Mononuclear cell (primary cell): Measurements from ENCODE around the gene ADGRF5. TPM values are rescaled to one million over a fixed set of nuclear protein-coding genes. Genes with fewer than 3 reads are reported as not detected.
"Not testable (repeated sequence)": the region's sequence is repeated elsewhere in the genome, so short reads cannot be mapped to it uniquely, and the experiment has no call there.

Experiments
- H3K27me3 ChIP-seq: 2 replicates; pipeline ENCODE4 v1.6.0; 2011; ENCODE audit warnings: low read length, control low read depth; ENCODE audit not compliant: insufficient read depth
- H3K4me1 ChIP-seq: 2 replicates; pipeline ENCODE4 v1.5.1; 2011; ENCODE audit warnings: mild to moderate bottlenecking, low read length, control low read depth; ENCODE audit not compliant: insufficient read depth
- H3K4me3 ChIP-seq: 2 replicates; pipeline ENCODE4 v1.5.1; 2011; ENCODE audit warnings: mild to moderate bottlenecking, low read length, moderate library complexity
- H3K9me3 ChIP-seq: 2 replicates; pipeline ENCODE4 v1.5.1; 2011; ENCODE audit warnings: low read depth, mild to moderate bottlenecking, control low read depth, low read length
- total RNA-seq: library from RNA; depleted of rRNA; stranded (reverse); fragments of >200 nt; gene quantifications from one replicate; pipeline ENCODE4 v1.2.3, GENCODE V29; 2012

ADGRF5 gene
- total RNA-seq, 1 donor = not detected

DNA sequence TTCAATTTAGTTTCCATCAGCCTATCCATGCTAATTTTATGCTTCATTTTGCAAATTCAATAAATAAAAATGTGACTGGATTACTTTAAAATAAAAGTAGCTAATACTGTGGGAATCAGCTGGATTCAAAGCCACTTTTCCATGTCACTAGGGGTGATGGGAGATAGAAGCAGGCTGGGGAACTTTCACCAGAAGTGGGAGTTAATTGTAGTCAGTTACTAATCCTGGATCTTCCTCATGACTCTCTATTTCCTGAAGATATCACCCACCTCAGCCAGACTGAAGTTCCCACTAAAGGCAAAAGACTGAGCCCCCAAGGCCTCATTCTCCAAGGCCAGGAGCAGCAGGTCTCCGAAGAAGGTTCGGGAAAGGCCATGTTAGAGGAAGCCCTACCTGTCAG, 86.7 kb downstream of the ADGRF5 start:
- H3K27me3 ChIP-seq, H3K9me3 ChIP-seq, H3K4me1 ChIP-seq, H3K4me3 ChIP-seq: not testable (repeated sequence)

DNA sequence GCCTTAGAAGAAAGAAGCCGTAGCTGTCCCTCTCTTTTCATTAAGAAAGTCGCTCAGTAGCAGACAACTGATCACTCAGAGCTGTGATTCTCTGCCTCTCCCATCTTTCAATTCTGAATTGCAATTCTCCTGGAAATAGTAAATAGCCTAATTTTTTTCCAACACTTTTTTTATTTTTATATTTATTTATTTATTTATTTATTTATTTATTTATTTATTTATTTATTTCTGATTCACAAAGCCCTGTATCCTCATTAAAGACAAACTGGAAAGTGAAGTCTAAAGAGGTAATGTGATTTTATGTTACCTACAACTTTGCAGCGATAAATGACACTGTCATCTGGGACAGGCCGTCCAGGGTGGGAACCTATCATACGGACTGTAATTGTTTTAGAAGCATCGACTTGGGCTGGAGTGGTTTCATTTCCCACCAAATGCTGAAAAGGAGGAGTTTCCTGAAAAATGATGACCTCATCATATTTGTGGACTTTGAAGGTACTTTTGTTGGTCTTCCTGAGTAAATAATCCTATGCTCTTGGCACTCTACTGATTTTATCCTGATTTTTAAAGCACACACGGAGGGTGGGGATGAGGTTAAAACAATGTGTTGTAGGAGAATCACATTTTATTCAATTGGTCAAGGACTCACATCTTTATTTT, 87.4 kb downstream of the ADGRF5 start:
- not testable (repeated sequence) for H3K27me3 ChIP-seq, H3K9me3 ChIP-seq, H3K4me3 ChIP-seq, H3K4me1 ChIP-seq

DNA sequence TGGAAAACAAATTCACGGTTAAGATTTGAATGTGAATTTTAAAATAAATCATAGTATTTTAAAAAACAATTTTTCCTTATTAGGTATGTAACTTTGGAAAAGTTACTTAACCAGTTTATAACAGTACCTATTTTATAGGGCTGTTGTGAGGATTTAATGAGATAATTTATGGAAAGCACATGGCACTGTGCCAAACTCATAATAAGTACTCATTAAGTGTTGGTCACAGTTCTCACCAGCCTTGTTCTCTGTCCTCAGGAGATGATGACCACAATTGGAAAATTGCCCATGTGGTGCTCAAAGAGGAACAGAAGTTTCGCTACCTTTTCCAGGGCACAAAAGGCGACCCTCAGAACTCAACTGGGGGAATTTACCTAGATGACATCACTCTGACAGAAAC, 88.9 kb downstream of the ADGRF5 start:
- H3K27me3 ChIP-seq = no peaks in the 10 kb centered on the region
- H3K9me3 ChIP-seq = no peaks in the 10 kb centered on the region
- no peak overlapping the region for H3K4me3 ChIP-seq
- H3K4me1 ChIP-seq = no peaks in the 10 kb centered on the region

DNA sequence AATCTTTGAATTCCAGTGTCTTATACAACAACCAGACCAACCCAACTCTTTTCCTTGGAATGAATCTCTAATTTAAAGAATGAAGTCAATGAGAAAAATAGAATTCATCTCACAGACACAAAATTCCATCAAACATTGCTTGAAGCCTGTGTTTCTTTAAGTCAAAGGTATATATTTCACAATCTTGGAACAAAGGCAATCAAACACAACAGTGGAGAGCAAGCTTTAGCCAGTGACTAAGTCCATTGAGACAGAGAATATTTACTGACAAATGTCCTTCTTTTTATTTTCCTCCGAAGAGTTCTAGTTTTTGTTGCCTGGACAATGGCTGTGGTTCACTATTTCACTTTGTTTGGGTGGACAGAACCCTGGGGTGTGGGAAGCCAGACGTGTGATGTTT, 92.8 kb downstream of the ADGRF5 start:
- H3K4me1 ChIP-seq = no peaks in the 10 kb centered on the region

DNA sequence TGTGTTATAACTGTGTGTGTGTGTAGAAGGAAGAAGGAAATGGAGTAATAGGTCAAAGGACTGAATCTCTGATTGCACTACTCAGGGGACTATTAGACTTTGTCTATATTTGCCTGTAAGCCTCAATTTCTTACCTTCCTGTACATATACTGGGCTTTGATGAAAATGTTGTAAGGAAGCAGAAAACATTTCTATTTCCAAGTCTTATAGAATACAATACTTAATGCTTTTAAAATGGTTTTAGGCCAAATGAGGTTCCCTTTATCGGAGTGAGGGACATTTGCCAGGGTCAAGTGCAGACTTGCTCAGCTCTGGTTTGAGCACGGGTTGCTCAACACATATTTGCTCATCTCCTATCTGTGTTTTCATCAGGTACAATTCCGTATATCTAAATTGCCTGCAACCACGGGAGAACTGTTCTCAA, 100.3 kb downstream of the ADGRF5 start:
- H3K4me3 ChIP-seq = no peak overlapping the region
- H3K4me1 ChIP-seq = no peaks in the 10 kb centered on the region
- no peaks in the 10 kb centered on the region for H3K27me3 ChIP-seq
- H3K9me3 ChIP-seq = no peaks in the 10 kb centered on the region

More for the DNA sequence above, 92.8 kb downstream of the ADGRF5 start:
- Histone ChIP-seq H3K9me3 (no peaks in the 10 kb centered on the region), H3K27me3 (no peaks in the 10 kb centered on the region), H3K4me3 (no peak overlapping the region)

DNA sequence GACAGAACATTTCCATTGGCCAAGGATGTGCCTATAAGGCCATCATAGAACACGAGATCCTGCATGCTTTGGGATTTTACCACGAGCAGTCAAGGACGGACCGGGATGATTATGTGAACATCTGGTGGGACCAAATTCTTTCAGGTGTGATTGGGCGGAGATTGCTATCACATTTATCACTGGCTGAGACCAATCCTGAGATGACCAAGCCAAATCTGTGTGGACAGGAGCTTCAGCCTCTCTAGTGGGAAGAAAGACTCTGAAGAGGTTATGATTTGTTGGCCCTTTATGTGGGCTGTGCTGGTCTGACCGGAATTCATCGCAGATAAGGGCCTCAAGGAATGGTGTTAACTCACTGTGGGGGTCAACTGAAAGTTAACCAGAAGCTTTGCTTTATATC, 102.2 kb downstream of the ADGRF5 start:
- H3K27me3 ChIP-seq = no peaks in the 10 kb centered on the region

DNA sequence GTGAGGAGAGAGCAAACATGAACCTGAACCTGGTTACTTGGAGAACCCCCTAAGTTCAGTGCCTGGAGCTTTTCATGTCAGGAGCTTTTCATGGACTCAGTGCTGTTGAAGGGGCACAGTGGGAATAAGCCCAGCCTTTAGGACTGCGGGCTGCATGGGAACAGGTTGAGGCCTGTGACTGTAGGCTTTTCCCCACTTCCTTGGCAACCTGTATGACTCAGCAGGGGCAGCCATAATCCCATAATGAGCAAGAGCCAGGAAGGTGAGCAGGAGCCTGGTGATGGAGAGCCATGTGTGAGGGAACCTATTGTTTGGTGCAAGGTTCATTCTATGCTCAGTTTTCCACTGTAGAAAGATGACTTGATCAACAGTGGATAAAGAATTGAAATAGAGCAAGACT, 105.1 kb downstream of the ADGRF5 start:
- Histone ChIP-seq H3K4me3 (no peak overlapping the region), H3K9me3 (no peaks in the 10 kb centered on the region), H3K4me1 (no peaks in the 10 kb centered on the region), H3K27me3 (no peaks in the 10 kb centered on the region)

More for the DNA sequence above, 102.2 kb downstream of the ADGRF5 start:
- H3K9me3 ChIP-seq = no peaks in the 10 kb centered on the region
- H3K4me3 ChIP-seq = no peak overlapping the region
- no peaks in the 10 kb centered on the region for H3K4me1 ChIP-seq

DNA sequence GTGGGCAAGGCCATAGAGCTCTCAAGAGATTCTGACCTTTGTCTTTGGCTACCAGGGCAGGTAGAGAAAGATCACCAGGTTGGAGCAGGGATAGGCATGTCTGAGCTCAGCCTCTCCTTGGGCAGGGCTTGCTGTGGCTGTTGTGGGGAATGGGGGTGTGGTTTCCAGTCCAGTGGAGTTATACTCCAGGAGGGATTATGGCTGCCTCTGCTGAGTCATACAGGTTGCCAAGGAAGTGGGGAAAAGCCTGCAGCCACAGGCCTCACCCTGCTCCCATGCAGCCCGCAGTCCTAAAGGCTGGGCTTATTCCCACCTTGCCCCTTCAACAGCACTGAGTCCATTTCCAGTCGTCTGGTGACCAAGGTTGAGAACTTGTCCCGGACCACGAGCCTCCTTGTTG, 106.6 kb downstream of the ADGRF5 start:
- Histone ChIP-seq H3K4me3 (no peak overlapping the region), H3K4me1 (no peaks in the 10 kb centered on the region), H3K9me3 (no peaks in the 10 kb centered on the region), H3K27me3 (no peaks in the 10 kb centered on the region)

DNA sequence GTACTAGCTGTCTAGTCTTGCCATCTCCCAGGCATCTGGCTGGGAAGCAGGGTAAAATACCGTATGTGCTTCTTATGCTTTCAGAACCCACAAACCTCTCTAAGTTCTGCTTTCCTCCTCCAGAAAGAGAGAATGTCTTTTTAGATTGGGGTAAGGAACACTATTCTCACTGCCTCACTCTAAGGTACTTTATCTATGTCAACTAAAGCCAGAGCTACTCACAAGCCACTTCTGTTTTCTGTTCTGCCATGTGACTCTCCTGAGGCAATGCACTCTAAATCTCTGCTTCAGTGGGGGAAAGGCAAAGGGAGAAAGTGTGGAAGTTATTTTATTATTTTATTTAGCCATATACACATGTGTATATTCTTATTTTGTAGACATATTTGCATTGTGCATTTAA, 112.9 kb downstream of the ADGRF5 start:
- Histone ChIP-seq H3K4me3 (no peak overlapping the region), H3K4me1 (no peaks in the 10 kb centered on the region), H3K9me3 (no peaks in the 10 kb centered on the region), H3K27me3 (peaks cover 7% of the 10 kb centered on the region)

Other genes with a start within 250 kb of the ADGRF5 start
- not detected for gene TDRD6, start 234.1 kb downstream of the ADGRF5 start, total RNA-seq
- gene PLA2G7, start 186.6 kb downstream of the ADGRF5 start, total RNA-seq = 5.1 TPM
- not detected for gene ANKRD66, start 175.0 kb downstream of the ADGRF5 start, total RNA-seq
- gene MEP1A, start 128.5 kb downstream of the ADGRF5 start, total RNA-seq = not detected
- 0.10 TPM for gene ADGRF1, start 120.4 kb upstream of the ADGRF5 start, total RNA-seq